GM18499 (cell line): ENCODE measurements around the gene LGALS13.

Experiments
- ATAC-seq: cut with Tn5 transposase; IDR thresholded peaks from one replicate; pipeline ENCODE4 v1.9.1; 2021; ENCODE audit warnings: moderate number of reproducible peaks; ENCODE audit not compliant: insufficient read depth, unreplicated experiment

Gene LGALS13, protein sequence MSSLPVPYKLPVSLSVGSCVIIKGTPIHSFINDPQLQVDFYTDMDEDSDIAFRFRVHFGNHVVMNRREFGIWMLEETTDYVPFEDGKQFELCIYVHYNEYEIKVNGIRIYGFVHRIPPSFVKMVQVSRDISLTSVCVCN

DNA sequence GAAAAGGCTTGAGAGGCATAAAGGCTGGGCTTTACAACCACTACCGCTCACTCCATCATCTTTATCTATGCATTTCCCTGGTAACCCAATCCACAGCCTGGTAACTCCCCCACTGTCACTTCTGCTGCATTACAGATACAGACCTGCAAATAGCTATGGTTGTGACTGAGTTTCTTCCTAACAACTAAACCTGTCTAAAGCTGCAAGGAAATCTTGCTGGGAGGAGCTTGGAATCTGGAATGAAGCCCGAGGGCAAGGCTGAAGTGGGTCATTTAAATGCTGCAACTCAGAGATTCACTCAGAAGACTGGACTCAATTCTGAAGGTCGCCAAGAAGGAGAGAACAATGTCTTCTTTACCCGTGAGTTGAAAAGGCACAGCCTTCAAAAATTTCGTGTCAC, at the start of gene LGALS13:
Gene LGALS13 (plus strand): TSS at position 301 of the 400 bp plus-strand sequence. CDS start 45 bp downstream, at position 346.
- ATAC-seq: no peak

DNA sequence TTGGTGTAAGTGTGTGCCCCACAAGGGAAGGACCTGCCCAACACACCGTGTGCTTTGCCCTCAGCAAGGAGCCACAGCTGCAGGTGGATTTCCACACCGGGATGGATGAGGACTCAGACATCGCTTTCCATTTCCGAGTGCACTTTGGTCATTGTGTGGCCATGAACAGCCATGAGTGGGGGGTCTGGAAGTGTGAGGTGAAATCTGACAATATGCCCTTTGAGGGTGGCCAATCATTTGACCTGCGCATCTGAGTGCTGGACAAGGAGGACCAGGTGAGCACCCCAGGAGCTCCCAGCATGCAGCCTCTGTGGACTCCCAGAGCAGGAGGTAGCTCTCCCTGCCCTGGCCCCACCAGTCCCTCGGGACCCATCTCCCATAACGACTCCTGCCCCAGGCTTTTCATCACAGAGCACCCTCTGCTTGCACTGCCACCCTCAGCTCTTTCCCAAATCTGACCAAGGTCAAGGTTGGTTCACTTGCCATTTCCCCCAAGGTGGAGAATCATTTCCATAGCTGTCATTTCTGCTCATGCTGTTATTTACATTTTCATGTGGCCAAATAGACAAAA, 49.2 kb upstream of the LGALS13 start:
- no peak for ATAC-seq

DNA sequence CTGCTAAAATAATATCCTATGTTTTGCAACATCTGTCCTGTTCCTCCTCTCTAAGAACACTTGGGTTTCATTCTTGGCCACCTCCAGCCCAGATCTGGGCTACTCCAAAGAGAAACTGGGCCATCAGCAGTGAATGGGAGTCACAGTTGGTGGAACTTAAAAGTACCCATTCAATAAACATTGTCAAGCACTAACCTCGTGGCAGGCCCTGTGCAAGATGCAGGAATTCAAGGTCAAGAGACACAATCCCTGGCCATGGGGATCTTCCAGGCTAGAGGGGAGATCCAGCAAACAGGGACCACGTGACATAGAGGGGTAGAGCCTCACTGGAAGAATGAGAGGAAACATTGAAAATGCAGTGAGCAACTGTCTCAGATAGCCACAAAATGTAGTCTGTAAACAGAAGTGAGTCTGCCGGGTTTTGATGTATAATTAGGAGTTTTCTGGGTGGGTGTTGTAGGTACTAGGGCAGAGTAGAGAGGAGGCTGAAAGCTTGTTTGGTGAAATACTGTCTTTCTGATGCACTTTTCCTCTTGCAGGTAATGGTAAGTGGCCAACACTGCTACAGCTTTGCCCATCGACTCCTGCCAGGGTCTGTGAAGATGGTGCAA, 47.5 kb upstream of the LGALS13 start:
- no peak for ATAC-seq

DNA sequence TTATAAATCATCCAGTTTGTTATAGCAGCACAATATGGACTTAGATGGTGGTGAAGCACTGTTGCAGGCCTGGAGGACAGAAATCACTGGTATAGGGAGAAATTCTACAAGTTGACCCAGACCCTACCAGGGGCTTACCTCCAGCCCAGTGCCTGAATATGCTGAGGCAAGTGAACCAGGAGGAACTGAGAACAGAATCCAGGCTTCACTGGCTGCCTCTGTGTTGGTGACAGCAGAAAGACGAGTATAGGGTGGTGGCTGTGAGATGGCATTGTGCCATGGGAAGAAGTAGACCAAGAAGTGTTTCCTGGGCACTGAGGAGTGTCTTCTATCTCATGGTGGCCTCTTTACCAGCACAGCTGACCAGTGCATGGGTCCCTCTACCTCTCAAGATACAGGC, 46.4 kb upstream of the LGALS13 start:
- ATAC-seq: no peak

DNA sequence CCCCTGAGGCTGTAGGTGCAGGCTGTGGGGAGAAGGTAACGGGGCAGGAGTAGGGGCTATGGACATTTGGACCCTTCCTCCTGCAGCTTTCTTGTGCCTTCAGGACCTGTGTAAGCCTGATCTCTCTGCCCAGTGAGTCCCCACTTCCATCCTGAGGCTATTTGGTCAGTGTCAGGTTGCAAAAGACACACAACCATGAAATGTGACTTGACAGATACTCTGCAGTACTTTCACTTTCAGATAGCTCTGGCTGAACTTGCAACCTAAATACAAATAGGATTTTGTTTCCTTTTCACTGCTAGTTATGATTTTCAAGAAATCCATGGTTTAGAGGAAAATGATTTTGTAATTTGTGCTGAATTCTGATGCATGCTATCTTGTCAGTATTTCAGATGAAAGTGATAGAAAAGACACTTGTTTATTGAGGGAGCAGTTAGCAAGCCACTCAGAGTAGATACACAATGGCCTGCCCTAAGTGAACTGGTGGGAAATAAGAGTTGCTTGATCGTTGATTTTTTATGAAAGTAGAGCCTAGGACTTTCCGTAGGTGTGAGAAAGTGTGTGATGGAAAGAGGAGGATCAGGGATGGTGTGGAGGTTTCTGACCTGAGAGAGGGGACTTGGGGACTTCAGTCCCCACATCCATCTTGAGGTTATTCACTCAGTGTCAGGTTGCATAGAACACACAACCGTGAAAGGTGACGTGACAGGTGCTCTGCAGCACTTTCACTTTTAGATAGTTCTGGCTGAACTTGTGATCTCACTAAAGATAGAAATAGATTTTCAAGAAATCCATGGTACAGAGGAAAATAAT, 44.3 kb upstream of the LGALS13 start:
- ATAC-seq: no peak

DNA sequence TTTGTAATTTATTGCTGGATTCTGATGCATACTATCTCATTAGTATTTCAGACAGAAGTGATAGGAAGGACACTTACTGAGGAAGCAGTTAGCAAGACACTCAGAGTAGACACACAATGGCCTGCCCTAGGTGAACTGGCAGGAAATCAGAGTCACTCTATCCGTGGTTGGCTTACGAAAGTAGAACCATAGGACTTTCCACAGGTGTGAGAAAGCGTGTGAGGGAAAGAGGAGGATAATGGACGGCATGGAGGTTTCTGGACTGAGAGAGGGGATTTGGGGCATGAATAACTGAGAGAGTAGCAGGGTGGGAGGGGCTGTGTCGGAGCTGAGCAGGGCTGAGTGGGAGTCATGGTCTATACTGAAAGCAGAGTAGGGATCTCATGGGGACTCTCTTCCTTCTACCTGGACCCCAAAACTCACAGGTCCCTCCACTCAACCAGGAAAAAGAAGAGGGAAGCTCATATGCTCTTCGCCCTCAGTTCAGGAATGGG, 43.7 kb upstream of the LGALS13 start:
- ATAC-seq: no peak

DNA sequence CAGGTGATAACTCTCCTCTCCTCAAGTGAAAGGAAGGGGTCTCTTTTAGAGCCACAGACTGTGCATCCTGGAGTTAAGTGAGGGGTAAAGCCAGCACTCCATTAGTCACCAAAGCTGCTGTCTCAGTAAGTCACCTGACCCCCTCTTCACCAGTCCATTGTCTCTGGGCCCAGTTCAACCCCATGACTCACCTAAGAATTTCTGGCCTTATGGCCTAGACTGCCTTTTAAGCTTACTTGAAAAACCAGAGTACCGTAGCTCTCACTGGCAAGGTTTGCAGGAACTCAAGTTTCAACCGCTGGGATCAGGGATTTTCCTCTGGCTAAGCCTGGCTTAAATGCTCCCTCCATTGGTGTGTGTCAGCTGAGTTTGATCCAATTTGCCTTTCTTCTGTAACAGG, 38.9 kb upstream of the LGALS13 start:
- ATAC-seq: no peak

DNA sequence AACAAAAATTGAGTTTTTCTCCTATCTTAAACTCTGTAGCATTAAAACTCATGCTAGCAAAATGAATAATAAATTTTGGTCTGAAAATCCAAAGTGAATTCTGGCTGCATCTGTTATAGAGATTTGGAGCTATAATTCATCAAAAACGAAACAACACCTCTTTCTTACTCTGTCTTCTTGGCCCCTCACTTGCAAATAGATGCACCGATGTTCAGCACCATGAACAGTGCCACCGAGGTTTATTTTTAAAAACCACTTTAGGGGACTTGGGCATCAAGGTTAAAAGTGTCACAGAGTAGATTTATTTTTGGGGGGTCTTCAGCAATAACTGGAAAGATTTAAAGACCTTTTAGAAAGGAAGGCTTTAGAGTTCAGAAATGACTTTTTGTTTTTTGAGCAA, 36.3 kb upstream of the LGALS13 start:
- ATAC-seq: no peak

DNA sequence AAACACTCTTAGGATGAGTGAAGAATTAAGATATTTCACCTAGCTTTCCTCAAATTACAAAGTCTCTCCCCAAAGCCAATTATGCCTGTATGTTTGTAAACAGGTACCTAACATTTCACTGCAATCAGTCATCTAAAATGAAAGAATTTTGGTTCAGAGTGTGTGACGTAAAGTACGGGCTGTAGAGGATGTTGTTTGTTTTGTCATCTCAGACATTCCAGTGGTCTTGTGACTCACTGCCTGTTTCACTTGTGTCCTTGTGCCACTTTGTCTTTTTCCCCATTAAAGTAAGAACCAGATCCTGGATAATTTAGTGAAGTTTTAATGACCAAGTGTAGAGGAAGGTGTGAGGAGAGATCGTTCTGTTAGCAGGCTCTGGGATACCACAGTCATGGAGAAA, 33.7 kb upstream of the LGALS13 start:
- ATAC-seq: no peak

DNA sequence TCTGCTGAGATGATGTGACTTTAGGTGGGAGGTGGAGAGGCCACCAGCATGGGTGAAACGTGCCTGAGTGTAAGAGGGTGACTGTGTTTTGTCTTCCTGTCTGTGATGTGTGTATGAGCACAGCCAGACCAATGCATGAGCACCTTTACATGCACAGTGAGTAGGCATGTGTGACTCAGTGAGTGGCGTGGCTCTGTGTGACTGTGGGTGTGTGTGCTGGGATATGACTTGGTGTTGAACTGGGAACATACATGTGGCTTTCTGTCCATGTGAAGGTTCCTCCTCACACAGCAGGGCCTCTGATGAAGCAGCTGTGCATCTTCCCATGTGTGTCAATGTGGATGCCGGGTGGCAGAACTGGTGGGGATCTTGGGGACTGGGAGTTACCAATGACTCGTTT, 19.9 kb upstream of the LGALS13 start:
- ATAC-seq: no peak

DNA sequence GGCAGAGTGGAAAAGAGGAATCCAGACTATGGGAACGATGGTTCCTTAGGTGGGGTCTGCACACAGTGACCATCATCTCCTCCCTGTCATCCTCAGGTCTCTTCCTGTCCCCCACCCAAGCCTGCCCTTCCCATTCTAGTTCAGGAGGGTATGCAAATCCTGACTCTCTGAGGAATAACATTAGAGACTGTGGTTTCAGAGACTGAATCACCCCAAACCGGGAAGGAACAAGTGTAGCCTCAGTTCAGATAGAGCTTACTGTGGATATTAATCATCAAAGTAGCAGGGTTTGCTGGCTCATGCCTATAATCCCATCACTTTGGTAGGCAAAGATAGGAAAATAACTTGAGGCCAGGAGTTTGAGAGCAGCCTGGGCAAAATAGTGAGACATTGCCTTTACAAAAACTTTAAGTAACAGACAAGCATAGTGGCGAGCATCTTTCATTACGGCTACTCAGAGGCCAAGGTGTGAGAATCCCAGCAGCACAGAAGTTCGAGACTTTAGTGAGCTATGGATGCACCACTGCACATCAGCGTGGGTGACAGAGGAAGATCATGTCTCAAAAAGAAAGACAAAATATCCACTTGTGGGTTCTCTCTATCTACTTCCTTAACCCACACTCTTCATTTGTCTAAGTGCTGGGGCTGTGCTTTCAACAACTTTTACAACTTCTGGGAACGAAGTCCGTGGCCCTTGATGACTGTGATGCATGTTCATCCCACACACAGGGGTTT, 19.3 kb upstream of the LGALS13 start:
- no peak for ATAC-seq

DNA sequence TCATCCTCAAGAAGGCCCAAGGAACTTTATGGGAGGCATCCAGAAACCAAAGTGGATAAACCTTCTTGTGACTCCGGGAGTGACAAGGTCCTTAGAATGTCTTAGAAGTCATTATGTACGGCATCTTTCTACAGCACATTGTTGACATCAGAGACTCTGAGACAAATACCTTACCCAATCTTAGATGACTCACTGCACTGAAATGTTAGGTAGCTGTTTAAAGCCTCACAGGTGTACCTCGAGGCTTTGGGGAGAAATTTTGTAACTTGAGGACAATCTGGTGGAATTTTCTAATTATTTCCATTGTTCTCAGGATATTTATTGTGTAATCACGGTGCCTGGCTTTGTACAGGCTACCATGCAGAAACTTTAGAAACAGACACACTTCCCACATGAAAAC, 14.8 kb upstream of the LGALS13 start:
- ATAC-seq: no peak

DNA sequence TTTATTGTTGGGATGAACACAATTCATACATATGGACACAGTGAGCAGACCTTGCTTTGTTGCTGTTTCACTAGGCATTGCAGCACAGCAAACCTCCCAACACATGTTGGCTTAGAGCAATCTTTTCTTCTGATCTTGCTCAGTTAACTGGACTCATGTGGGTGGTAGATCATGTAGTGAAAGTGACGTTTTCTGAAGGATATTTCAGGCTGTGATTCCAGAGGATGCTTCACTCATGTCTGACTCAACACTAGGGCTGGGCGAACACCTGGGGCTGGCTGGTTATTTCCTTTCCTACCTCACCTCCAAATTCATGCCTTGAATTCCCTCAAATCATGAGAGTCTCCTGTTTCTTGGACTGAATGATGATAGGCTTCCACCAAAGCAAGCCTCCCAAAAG, 14.3 kb upstream of the LGALS13 start:
- ATAC-seq: no peak

DNA sequence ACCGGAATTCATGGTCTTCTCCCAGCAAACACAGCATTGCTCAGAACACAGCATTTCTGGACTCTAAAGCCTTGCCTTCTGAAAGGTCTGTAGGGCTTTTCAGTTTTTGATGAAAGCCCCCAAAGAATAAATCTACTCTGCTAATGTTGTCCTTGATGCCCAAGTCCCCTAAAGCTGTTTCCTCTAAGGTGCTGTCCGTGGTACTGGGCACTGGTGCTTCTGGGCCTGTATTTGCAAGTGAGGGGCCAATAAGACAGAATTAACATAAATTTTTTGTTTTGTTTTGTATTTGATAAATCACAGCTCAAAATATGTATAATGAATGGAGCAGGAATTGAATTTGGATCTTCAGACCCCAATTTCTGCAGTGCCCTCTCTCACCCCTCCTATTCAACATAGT, 12.1 kb upstream of the LGALS13 start:
- no peak for ATAC-seq

DNA sequence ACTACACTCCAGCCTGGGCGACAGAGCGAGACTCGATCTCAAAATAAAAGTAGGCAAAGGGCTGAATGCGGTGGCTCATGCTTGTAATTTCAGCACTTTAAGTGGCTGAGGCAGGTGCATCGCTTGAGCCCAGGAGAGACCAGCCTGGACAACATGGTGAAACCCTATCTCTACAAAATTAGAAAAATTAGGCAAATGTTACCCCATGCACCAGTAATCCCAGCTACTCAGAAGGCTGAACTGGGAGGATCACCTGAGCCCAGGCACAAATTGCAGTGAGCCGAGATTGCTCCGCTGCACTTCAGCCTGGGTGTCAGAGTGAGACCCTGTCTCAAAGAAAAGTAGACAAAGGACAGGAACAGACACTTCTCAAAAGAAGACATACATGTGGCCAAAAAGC, 9.9 kb upstream of the LGALS13 start:
- ATAC-seq: no peak

DNA sequence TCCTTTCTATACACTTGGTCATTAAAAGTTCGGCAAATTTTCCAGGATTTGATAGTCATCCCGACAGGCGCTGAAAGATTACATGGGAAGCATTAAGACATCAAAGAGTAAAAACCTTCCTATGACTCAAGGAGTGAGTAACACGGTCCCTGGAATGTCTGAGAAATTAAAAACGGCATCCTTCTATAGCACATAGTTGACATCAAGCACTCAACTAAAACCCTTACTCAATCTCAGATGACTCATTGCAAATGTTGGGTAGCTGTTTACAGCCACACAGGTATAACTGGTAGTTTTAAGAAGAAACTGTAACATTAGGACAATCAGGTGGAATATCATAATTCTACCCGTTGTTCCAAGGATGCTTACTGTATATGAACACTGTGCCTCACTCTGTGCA, 6.4 kb upstream of the LGALS13 start:
- no peak for ATAC-seq

DNA sequence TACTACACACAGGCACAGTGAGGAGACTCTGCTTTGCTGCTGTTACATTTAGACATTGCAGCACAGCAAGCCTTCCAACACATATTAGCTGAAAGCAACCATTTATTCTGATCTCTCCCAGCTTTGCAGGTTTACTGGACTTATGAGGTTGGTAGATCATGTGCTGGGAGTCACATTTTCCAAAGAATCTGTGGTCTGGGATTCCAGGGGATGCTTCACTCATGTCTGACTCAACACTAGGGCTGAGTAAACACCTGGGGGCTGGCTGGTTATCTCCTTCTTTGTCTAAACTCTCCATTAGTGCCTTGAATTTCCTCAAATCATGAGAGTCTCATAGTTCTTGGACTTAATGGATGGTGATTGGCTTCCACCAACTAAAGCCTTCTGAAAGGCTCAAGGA, 5.4 kb upstream of the LGALS13 start:
- ATAC-seq: no peak

DNA sequence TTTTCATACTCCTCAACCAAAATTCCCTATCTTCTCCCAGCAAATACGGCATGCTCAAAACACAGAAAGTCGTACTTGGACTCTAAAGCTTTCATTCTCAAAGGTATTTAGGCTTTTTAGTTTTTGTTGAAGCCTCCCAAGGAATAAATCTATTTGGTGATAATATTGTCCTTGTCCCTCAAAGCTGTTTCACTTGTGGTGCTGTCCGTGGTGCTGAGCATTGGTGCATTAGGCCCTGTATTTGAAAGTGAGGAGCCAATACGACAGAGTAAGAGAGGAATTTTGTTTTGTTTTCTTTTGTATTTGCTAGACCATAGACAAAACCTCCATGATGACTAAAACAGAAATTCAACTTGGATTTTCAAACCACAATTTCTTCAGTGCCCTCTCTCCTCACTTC, 3.2 kb upstream of the LGALS13 start:
- no peak for ATAC-seq

DNA sequence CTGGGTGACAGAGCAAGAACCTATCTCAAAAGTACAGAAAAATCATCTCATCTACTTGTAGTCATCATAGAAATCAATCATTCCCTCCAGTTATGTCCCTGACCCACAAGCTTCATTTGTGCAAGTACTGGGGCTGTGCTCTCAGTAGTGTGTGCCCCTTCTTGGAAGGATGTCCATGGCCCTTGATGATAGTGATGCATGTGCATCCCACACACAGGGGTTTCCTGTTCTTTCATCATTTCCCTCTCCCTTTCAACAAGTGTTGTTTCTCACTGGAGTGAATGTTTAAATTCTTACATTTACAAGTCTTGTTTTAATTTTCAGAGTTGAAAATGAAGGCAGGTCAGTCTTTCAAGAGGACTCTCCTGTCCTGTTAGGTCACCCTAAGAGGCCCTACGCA, 1.5 kb downstream of the LGALS13 start:
- ATAC-seq: no peak

DNA sequence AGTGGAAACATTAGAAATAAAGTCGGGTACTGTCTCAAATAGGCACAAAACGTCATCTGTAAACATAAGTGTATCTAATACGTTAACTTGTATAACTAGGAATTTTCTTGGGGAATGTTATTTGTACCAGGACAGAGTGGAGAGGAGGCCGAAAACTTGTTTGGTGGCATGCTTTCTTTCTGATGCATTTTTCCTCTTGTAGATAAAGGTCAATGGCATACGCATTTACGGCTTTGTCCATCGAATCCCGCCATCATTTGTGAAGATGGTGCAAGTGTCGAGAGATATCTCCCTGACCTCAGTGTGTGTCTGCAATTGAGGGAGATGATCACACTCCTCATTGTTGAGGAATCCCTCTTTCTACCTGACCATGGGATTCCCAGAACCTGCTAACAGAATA, 4.7 kb downstream of the LGALS13 start:
- no peak for ATAC-seq

DNA sequence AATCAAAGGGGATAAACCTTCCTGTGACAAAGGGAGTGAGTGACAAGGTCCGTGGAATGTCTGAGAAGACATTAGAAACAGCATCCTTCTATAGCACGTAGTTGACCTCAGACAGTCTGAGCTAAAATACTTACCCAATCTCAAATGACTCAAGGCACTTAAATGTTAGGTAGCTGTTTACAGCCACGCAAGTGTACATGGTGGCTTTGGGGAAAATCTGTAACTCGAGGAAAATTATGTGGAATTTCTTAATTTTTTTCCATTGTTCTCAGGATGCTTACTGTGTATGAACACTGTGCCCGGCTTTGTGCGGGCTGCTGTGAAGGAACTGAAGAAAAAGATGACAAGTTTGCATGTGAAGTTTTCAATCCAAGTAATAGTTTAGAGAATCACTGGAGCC, 5.2 kb downstream of the LGALS13 start:
- no peak for ATAC-seq
